GM12873 (cell line): Measurements from ENCODE around the gene ANO1.

Experiments
- CTCF ChIP-seq: IDR thresholded peaks from 2 replicates; pipeline ENCODE4 v1.5.1; 2012; ENCODE audit warnings: low read depth, mild to moderate bottlenecking, moderate library complexity, low read length, control low read depth; ENCODE audit not compliant: insufficient read depth; ENCODE audit errors: missing control alignments

The ANO1 gene

GRCh38 chr11:70201882-70202861 lies 124.1 kb downstream of the ANO1 start:
- TF ChIP-seq CTCF = no peak

GRCh38 chr11:70202920-70203750 lies 125.0 kb downstream of the ANO1 start, which contains the start of gene FADD:
FADD (plus strand) TSS chr11:70203296; CDS start chr11:70203460, 164 bp downstream.
- no peak for TF ChIP-seq CTCF

GRCh38 chr11:70203751-70204465 lies 125.8 kb downstream of the ANO1 start:
- no peak for TF ChIP-seq CTCF

- TF ChIP-seq CTCF = no peak
Observed at GRCh38 chr11:70204466-70204799, 126.3 kb downstream of the ANO1 start.

GRCh38 chr11:70205049-70205725 lies 127.1 kb downstream of the ANO1 start:
- TF ChIP-seq CTCF = no peak

GRCh38 chr11:70205766-70206165 lies 127.6 kb downstream of the ANO1 start:
- no peak for TF ChIP-seq CTCF
